Stomach (tissue), 9 donors: ENCODE measurements around the gene TNS1. TPM values are rescaled to one million over a fixed set of nuclear protein-coding genes. Genes with fewer than 3 reads are reported as not detected.

Experiments
- DNase-seq, 2 donors: peaks; one replicate each; pipeline versions ENCODE4 v3.0.0 to v3.0.0-alpha.2; 2013 to 2019
- H3K27ac ChIP-seq, 5 donors: fragments of 200-600 bp in 4 of 5; sonication (generic) in 4 of 5; one replicate each; pipeline ENCODE4 v1.5.1; 2013 to 2019; ENCODE audit warnings: mild to moderate bottlenecking in 1 of 5, moderate library complexity in 1 of 5
- H3K27me3 ChIP-seq, 3 donors: fragments of 200-600 bp; sonication (generic); one replicate each; pipeline ENCODE4 v1.5.1; 2017 to 2019; ENCODE audit warnings: mixed run types in 1 of 3
- H3K36me3 ChIP-seq, 4 donors: fragments of 200-600 bp; sonication (generic); 1 replicate in 3 of 4; 2 replicates in 1 of 4; pipeline ENCODE4 v1.5.1; 2016 to 2019
- H3K4me1 ChIP-seq, 4 donors: fragments of 200-600 bp; sonication (generic); one replicate each; pipeline ENCODE4 v1.5.1; 2016 to 2019
- H3K4me3 ChIP-seq, 4 donors: fragments of 200-600 bp; sonication (generic) in 3 of 4; one replicate each; pipeline ENCODE4 v1.5.1; 2016 to 2019; ENCODE audit warnings: mild to moderate bottlenecking in 1 of 4
- H3K9me3 ChIP-seq, 4 donors: fragments of 200-600 bp; sonication (generic); one replicate each; pipeline ENCODE4 v1.5.1; 2016 to 2019
- CTCF ChIP-seq, 7 experiments: fragments of 450-650 bp in 4 of 7; fragments of 200-600 bp in 3 of 7; sonication (generic) in 3 of 7; IDR thresholded peaks; one replicate each; pipeline ENCODE4 v1.5.1; 2016 to 2019; ENCODE audit warnings: antibody characterized with exemption in 7 of 7, control low read depth in 2 of 7, mild to moderate bottlenecking in 1 of 7
- EP300 ChIP-seq: sonication (generic); formaldehyde crosslinking; IDR thresholded peaks from one replicate; pipeline ENCODE4 v1.6.1; 2017; ENCODE audit warnings: antibody characterized with exemption
- POLR2A ChIP-seq, 4 donors: fragments of 450-650 bp; IDR thresholded peaks; one replicate each; pipeline ENCODE4 v1.6.1; 2016; ENCODE audit warnings: antibody characterized with exemption in 4 of 4, control low read depth in 2 of 4, mild to moderate bottlenecking in 1 of 4, moderate library complexity in 1 of 4
- POLR2AphosphoS5 ChIP-seq, 3 donors: sonication (generic); formaldehyde crosslinking; IDR thresholded peaks; one replicate each; pipeline ENCODE4 v1.6.1; 2016; ENCODE audit warnings: antibody characterized with exemption in 3 of 3
- WGBS, 5 donors: extraction: QIAGEN DNeasy Blood & Tissue Kit in 3 of 5; methylation state at CpG; one replicate each; pipeline versions ENCODE4 v1.1.5 to v1.1.7; 2013 to 2018; 5-methylcytosine and 5-hydroxymethylcytosine counted together
- intact Hi-C: fragments of 100-400 bp; cut with DNase I; formaldehyde crosslinking; loops from one replicate; pipeline ENCODE4 v1.15.1; 2023; ENCODE audit warnings: low total_unique reads
- polyA plus RNA-seq, 3 donors: library from polyadenylated mRNA; stranded (reverse); fragments of 200-250 nt; gene quantifications; one replicate each; pipeline ENCODE4 v1.2.3, GENCODE V29; 2013
- total RNA-seq, 5 donors: library from RNA; depleted of rRNA; stranded (reverse); fragments of >200 nt; gene quantifications; one replicate each; pipeline versions ENCODE4 v1.1.0 to v1.2.3, GENCODE V29; 2014 to 2016
- donor health status: healthy with polysubstance abuse.
- donor health status: Bipolar disorder and iron deficiency.
- donor health status: healthy.

TNS1 gene
- total and polyA plus RNA-seq, 8 donors, result 18.5 to 682 (median 160) TPM

GRCh38 chr2:217777906-217778305 lies 224.9 kb downstream of the TNS1 start:
- no peaks in the 10 kb centered on the region for H3K27me3 ChIP-seq
- peaks cover 0 to 5% (median 0%) of the 10 kb centered on the region in 4 donors for H3K36me3 ChIP-seq
- no peak for DNase-seq
- no peaks in the 10 kb centered on the region for H3K9me3 ChIP-seq
- H3K4me1 ChIP-seq, result peaks cover 0 to 5% (median 1%) of the 10 kb centered on the region in 4 donors
- H3K4me3 ChIP-seq, result no peak overlapping the region
- intact Hi-C loops, result no loop called here
- TF ChIP-seq POLR2AphosphoS5 (IDR thresholded peaks at IDR 0.05), result no peak
- no peak for TF ChIP-seq POLR2A (IDR thresholded peaks at IDR 0.05)
- TF ChIP-seq CTCF (IDR thresholded peaks at IDR 0.05), result no peak
- no peak for TF ChIP-seq EP300
- no peak overlapping the region for H3K27ac ChIP-seq

- DNase-seq, result no peak
- Histone ChIP-seq H3K27me3 (no peaks in the 10 kb centered on the region), H3K4me3 (no peak overlapping the region), H3K27ac (no peak overlapping the region), H3K9me3 (no peaks in the 10 kb centered on the region), H3K36me3 (peaks cover 0 to 4% (median 0%) of the 10 kb centered on the region in 4 donors), H3K4me1 (peaks cover 0 to 5% (median 1%) of the 10 kb centered on the region in 4 donors)
- intact Hi-C loops, result no loop called here
- TF ChIP-seq EP300 (no peak), POLR2AphosphoS5 (IDR thresholded peaks at IDR 0.05) (no peak), POLR2A (IDR thresholded peaks at IDR 0.05) (no peak), CTCF (IDR thresholded peaks at IDR 0.05) (no peak)
These were observed 226.2 kb downstream of the TNS1 start for GRCh38 chr2:217776631-217777030.

GRCh38 chr2:217775920-217776503 lies 226.8 kb downstream of the TNS1 start:
- peak overlapping the region in 1 of 5 donors; percentile 16 for H3K27ac ChIP-seq
- TF ChIP-seq CTCF (IDR thresholded peaks at IDR 0.05) (no peak), POLR2AphosphoS5 (IDR thresholded peaks at IDR 0.05) (no peak), POLR2A (IDR thresholded peaks at IDR 0.05) (no peak)
- intact Hi-C loops, result no loop called here
- H3K4me3 ChIP-seq, result no peak overlapping the region
- DNase-seq, result no peak
- 66 to 73% (median 68%) methylated on average over 4 of the region's 4 CpGs for WGBS, 5 donors
- peaks cover 0 to 5% (median 1%) of the 10 kb centered on the region in 4 donors for H3K4me1 ChIP-seq
- peaks cover 0 to 4% (median 0%) of the 10 kb centered on the region in 4 donors for H3K36me3 ChIP-seq
- H3K27me3 ChIP-seq, result no peaks in the 10 kb centered on the region
- no peaks in the 10 kb centered on the region for H3K9me3 ChIP-seq

GRCh38 chr2:217774232-217774631 lies 228.6 kb downstream of the TNS1 start:
- no peak for DNase-seq
- Histone ChIP-seq H3K4me3 (no peak overlapping the region), H3K27ac (no peak overlapping the region), H3K9me3 (no peaks in the 10 kb centered on the region), H3K27me3 (no peaks in the 10 kb centered on the region), H3K4me1 (peaks cover 0 to 5% (median 1%) of the 10 kb centered on the region in 4 donors), H3K36me3 (peaks cover 0 to 4% (median 0%) of the 10 kb centered on the region in 4 donors)
- WGBS, 5 donors, result 70 to 83% (median 81%) methylated on average over 3 of the region's 3 CpGs
- intact Hi-C loops, result no loop called here
- no peak for TF ChIP-seq CTCF (IDR thresholded peaks at IDR 0.05)
- no peak for TF ChIP-seq POLR2A (IDR thresholded peaks at IDR 0.05)
- no peak for TF ChIP-seq POLR2AphosphoS5 (IDR thresholded peaks at IDR 0.05)
- no peak for TF ChIP-seq EP300
